DLD1 (cell line): ENCODE measurements around the gene HYAL3.

ENCODE experiments used
- in situ Hi-C: cut with HindIII; loops from 2 replicates; pipeline ENCODE4 v1.10.0; 2017; ENCODE audit warnings: low sequenced_read_pairs

HYAL3 gene

GRCh38 chr3:50331364-50331907 is 32.2 kb upstream of the HYAL3 start:
- in situ Hi-C loops, result loop anchor here (25.0 kb wide), 1 partner anchor 1056 kb away; the partner anchor contains the start of genes MANF and RBM15B

- in situ Hi-C loops, result loop anchor here (25.0 kb wide), 1 partner anchor 1057 kb away; the partner anchor contains the start of genes MANF and RBM15B
Measured at GRCh38 chr3:50330330-50330729, 31.1 kb upstream of the HYAL3 start.

- in situ Hi-C loops, result loop anchor here (25.0 kb wide), 1 partner anchor 1059 kb away; the partner anchor contains the start of genes MANF and RBM15B
Measured at GRCh38 chr3:50327943-50328691, 28.9 kb upstream of the HYAL3 start, which contains the start of gene TUSC2. TUSC2 (minus strand) TSS chr3:50328223; CDS start chr3:50328099, 124 bp downstream.

GRCh38 chr3:50327129-50327528 is 27.9 kb upstream of the HYAL3 start:
- in situ Hi-C loops, result loop anchor here (25.0 kb wide), 1 partner anchor 1060 kb away; the partner anchor contains the start of genes MANF and RBM15B

- in situ Hi-C loops, result loop anchor here (25.0 kb wide), 1 partner anchor 1061 kb away; the partner anchor contains the start of genes MANF and RBM15B
Measured at GRCh38 chr3:50326182-50326541, 27.0 kb upstream of the HYAL3 start.

GRCh38 chr3:50325497-50326181 is 26.4 kb upstream of the HYAL3 start:
- in situ Hi-C loops, result loop anchor here (25.0 kb wide), 1 partner anchor 1062 kb away; the partner anchor contains the start of genes MANF and RBM15B

GRCh38 chr3:50325113-50325480 is 25.9 kb upstream of the HYAL3 start:
- in situ Hi-C loops, result loop anchor here (25.0 kb wide), 1 partner anchor 1062 kb away; the partner anchor contains the start of genes MANF and RBM15B

- in situ Hi-C loops, result loop anchor here (25.0 kb wide), 1 partner anchor 1063 kb away; the partner anchor contains the start of genes MANF and RBM15B
Measured at GRCh38 chr3:50324351-50325112, 25.3 kb upstream of the HYAL3 start.

GRCh38 chr3:50323614-50324199 is 24.5 kb upstream of the HYAL3 start:
- in situ Hi-C loops, result no loop called here

GRCh38 chr3:50323092-50323600 is 23.9 kb upstream of the HYAL3 start:
- in situ Hi-C loops, result no loop called here

- in situ Hi-C loops, result no loop called here
Measured at GRCh38 chr3:50322386-50323091, 23.3 kb upstream of the HYAL3 start, which contains the start of gene HYAL2. HYAL2 (minus strand) TSS chr3:50322745; CDS start chr3:50320489, 2,256 bp downstream.

- in situ Hi-C loops, result no loop called here
Measured at GRCh38 chr3:50322115-50322385, 22.8 kb upstream of the HYAL3 start.

- in situ Hi-C loops, result no loop called here
Measured at GRCh38 chr3:50321336-50322114, 22.3 kb upstream of the HYAL3 start.

- in situ Hi-C loops, result no loop called here
Measured at GRCh38 chr3:50320853-50321335, 21.7 kb upstream of the HYAL3 start.

GRCh38 chr3:50319894-50320625 is 20.9 kb upstream of the HYAL3 start:
- in situ Hi-C loops, result no loop called here

- in situ Hi-C loops, result no loop called here
Measured at GRCh38 chr3:50319181-50319893, 20.1 kb upstream of the HYAL3 start.

- in situ Hi-C loops, result no loop called here
Measured at GRCh38 chr3:50318615-50319014, 19.4 kb upstream of the HYAL3 start.
